ENCODE measurements around the gene NDNF. TPM values are rescaled to one million over a fixed set of nuclear protein-coding genes. Genes with fewer than 3 reads are reported as not detected.

NDNF gene
- total RNA-seq, 1 donor from 2014 or later, result 0.34 TPM

- Mint-ChIP-seq H3K27ac (no peak overlapping the region), H3K27me3 (peaks cover 20% of the 10 kb centered on the region), H3K4me3 (ENCODE audit: low read depth) (no peak overlapping the region), H3K36me3 (ENCODE audit: insufficient read depth) (no peaks in the 10 kb centered on the region), H3K4me1 (ENCODE audit: low read depth) (peaks cover 4% of the 10 kb centered on the region), H3K9me3 (ENCODE audit: low read depth) (no peaks in the 10 kb centered on the region)
- TF ChIP-seq CTCF (IDR thresholded peaks at IDR 0.05; ENCODE audit: unreplicated experiment), result no peak
- DNase-seq (ENCODE audit: low spot score, unreplicated experiment), result no peak
These were observed 7.0 kb upstream of the NDNF start for GRCh38 chr4:121079376-121079775.

GRCh38 chr4:121077496-121077895 lies 5.2 kb upstream of the NDNF start:
- Mint-ChIP-seq H3K4me1 (ENCODE audit: low read depth) (peaks cover 16% of the 10 kb centered on the region), H3K9me3 (ENCODE audit: low read depth) (no peaks in the 10 kb centered on the region), H3K27me3 (peaks cover 36% of the 10 kb centered on the region), H3K4me3 (ENCODE audit: low read depth) (no peak overlapping the region), H3K27ac (no peak overlapping the region), H3K36me3 (ENCODE audit: insufficient read depth) (no peaks in the 10 kb centered on the region)
- DNase-seq (ENCODE audit: low spot score, unreplicated experiment), result no peak
- no peak for TF ChIP-seq CTCF (IDR thresholded peaks at IDR 0.05; ENCODE audit: unreplicated experiment)

DNA sequence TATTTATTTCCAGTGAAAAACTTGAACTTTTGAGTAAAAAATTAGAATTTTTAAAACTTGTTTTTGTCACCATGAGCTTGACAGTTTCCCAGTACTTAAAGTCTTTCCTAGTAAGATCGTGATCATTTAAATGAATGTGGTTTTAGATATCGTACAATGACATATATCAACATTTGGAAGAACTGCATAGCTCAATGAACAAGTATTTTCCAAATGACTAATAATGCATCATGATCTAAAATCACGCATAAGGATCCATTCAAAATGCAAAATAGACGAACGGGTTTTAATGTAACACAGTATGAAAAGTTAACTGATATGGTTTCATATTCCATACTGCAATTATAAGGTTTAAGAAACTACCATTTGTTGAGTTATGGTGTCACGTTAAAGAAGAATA lies 4.1 kb upstream of the NDNF start:
- TF ChIP-seq CTCF (IDR thresholded peaks at IDR 0.05; ENCODE audit: unreplicated experiment), result no peak
- H3K27ac Mint-ChIP-seq, result no peak overlapping the region
- peaks cover 17% of the 10 kb centered on the region for H3K4me1 Mint-ChIP-seq (ENCODE audit: low read depth)
- no peak for DNase-seq (ENCODE audit: low spot score, unreplicated experiment)
- H3K4me3 Mint-ChIP-seq (ENCODE audit: low read depth), result no peak overlapping the region
- H3K27me3 Mint-ChIP-seq, result peaks cover 37% of the 10 kb centered on the region
- H3K36me3 Mint-ChIP-seq (ENCODE audit: insufficient read depth), result no peaks in the 10 kb centered on the region
- H3K9me3 Mint-ChIP-seq (ENCODE audit: low read depth), result no peaks in the 10 kb centered on the region

DNA sequence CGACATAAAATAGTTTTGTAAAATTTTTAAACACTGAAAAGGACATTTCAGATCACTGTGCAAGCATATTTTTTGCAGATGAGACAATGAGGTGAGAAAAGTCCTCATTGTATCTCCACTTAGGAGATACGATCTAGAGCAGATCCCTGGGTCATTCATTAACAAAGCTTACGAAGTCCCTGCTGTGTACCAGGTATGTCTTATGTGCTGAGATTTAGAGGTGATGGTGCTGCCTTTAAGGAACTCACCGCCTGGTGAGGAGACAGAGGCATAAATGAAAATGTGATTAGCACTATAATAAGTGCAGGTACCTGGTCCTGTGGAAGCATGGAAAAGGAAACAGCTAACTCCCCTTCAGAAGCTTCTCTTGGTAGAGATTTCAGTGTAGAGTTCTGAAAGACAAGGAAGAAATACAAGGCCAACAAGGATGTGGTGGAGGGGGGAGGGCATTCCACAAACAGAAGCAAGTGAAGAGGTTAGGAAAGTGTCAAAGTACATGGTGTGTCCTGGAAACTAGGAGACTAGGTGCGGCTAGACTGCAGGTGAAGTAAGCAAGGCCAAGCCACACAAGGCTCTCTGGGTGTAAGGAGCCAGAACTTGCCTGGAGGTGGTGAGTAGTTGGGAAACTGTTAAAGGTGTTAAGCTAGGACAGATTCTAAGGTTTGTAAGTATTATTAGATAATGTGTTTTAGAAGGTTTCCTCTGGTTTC lies 1.5 kb upstream of the NDNF start:
- Mint-ChIP-seq H3K27me3 (peaks cover 60% of the 10 kb centered on the region), H3K4me1 (ENCODE audit: low read depth) (peaks cover 26% of the 10 kb centered on the region), H3K36me3 (ENCODE audit: insufficient read depth) (no peaks in the 10 kb centered on the region), H3K9me3 (ENCODE audit: low read depth) (no peaks in the 10 kb centered on the region), H3K4me3 (ENCODE audit: low read depth) (no peak overlapping the region), H3K27ac (no peak overlapping the region)
- TF ChIP-seq CTCF (IDR thresholded peaks at IDR 0.05; ENCODE audit: unreplicated experiment), result no peak
- DNase-seq (ENCODE audit: low spot score, unreplicated experiment), result no peak

DNA sequence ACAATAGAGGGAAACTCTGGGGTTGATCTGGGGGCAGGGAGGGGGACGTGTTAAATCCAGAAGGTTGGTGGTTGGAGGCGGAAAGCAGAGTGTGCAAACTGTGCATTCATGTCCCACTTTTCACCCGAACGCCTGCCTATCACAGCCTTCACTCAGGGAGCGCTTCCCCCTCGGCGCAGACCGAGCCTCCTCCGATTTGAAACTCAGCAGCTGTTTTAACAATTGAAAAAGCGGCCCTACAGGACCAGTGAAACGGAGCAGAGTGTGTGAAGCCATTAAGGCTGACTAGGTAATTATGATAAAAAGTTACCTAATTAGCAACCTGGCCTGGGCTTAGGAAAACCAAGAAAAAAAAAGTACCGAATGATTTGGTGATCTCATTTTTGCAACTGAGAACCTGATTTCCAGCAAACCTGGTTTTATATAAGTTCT lies 685 bp upstream of the NDNF start:
- no peak for DNase-seq (ENCODE audit: low spot score, unreplicated experiment)
- H3K27me3 Mint-ChIP-seq, result peaks cover 66% of the 10 kb centered on the region

More for the DNA sequence above, 685 bp upstream of the NDNF start:
- H3K9me3 Mint-ChIP-seq (ENCODE audit: low read depth), result no peaks in the 10 kb centered on the region
- TF ChIP-seq CTCF (IDR thresholded peaks at IDR 0.05; ENCODE audit: unreplicated experiment), result no peak
- peak overlapping the region; percentile 79 for H3K4me3 Mint-ChIP-seq (ENCODE audit: low read depth)
- peak overlapping the region; percentile 45 for H3K27ac Mint-ChIP-seq
- H3K4me1 Mint-ChIP-seq (ENCODE audit: low read depth), result peaks cover 26% of the 10 kb centered on the region
- no peaks in the 10 kb centered on the region for H3K36me3 Mint-ChIP-seq (ENCODE audit: insufficient read depth)

Measured in progenitor cell of endocrine pancreas (in vitro differentiated cells).